Lung (tissue), 12 donors: ENCODE results near the gene ROR1. TPM values are rescaled to one million over a fixed set of nuclear protein-coding genes. Genes with fewer than 3 reads are reported as not detected.

Source experiments
- ATAC-seq: fragments of 200-7000 bp; cut with Tn5 transposase; one replicate; pipeline ENCODE4 v1.9.1; 2020; ENCODE audit warnings: moderate number of reproducible peaks; ENCODE audit not compliant: insufficient read depth, low FRiP score
- DNase-seq, 3 donors: peaks; one replicate each; pipeline ENCODE4 v3.0.0-alpha.2; 2013 to 2017
- H3K27ac ChIP-seq, 2 donors: one replicate each; pipeline ENCODE4 v1.5.1; 2013; ENCODE audit warnings: mild to moderate bottlenecking in 2 of 2, moderate library complexity in 2 of 2, control low read depth in 1 of 2, inconsistent platforms in 1 of 2, low read depth in 1 of 2, low read length in 1 of 2
- H3K27me3 ChIP-seq, 3 donors: one replicate each; pipeline ENCODE4 v1.5.1; 2013; ENCODE audit warnings: low read length in 2 of 3; ENCODE audit not compliant: control insufficient read depth in 3 of 3, insufficient read depth in 3 of 3
- H3K36me3 ChIP-seq, 4 donors: one replicate each; pipeline ENCODE4 v1.5.1; 2013; ENCODE audit warnings: low read length in 4 of 4, mild to moderate bottlenecking in 1 of 4, moderate library complexity in 1 of 4; ENCODE audit not compliant: control insufficient read depth in 4 of 4, insufficient read depth in 4 of 4
- H3K4me1 ChIP-seq, 5 donors: one replicate each; pipeline ENCODE4 v1.5.1; 2013; ENCODE audit warnings: low read length in 5 of 5, mild to moderate bottlenecking in 2 of 5, moderate library complexity in 1 of 5; ENCODE audit not compliant: control insufficient read depth in 5 of 5, insufficient read depth in 5 of 5
- H3K4me3 ChIP-seq: one replicate; pipeline ENCODE4 v1.5.1; 2013; ENCODE audit warnings: mild to moderate bottlenecking, control low read depth, moderate library complexity
- H3K9ac ChIP-seq, 2 donors: one replicate each; pipeline ENCODE4 v1.5.1; 2013; ENCODE audit warnings: low read length in 2 of 2, control low read depth in 1 of 2; ENCODE audit not compliant: insufficient read depth in 1 of 2
- H3K9me3 ChIP-seq, 4 donors: one replicate each; pipeline ENCODE4 v1.5.1; 2013; ENCODE audit warnings: low read length in 3 of 4, mild to moderate bottlenecking in 1 of 4, moderate library complexity in 1 of 4; ENCODE audit not compliant: control insufficient read depth in 4 of 4, insufficient read depth in 3 of 4
- WGBS, 2 donors: extraction: QIAGEN DNeasy Blood & Tissue Kit; methylation state at CpG; one replicate each; pipeline ENCODE4 v1.1.7; 2013; 5-methylcytosine and 5-hydroxymethylcytosine counted together
- polyA plus RNA-seq, 2 donors: library from polyadenylated mRNA; stranded (reverse); fragments of 200-250 nt; gene quantifications; one replicate each; pipeline ENCODE4 v1.2.1, GENCODE V29; 2013
- total RNA-seq, 2 donors: library from RNA; depleted of rRNA in 1 of 2; stranded (reverse); fragments of >200 nt in 1 of 2; gene quantifications; one replicate each; pipeline ENCODE4 v1.2.1, GENCODE V29; 2014 to 2021
- TF ChIP-seq, protein P1 (sequence below): IDR thresholded peaks from 2 replicates; pipeline ENCODE4 v1.5.1; 2012; ENCODE audit warnings: mild to moderate bottlenecking; ENCODE audit errors: control extremely low read depth, extremely low read depth
- donor health status: control.
- donor health status: control.
- donor health status: Bipolar disorder and iron deficiency.
- donor health status: healthy.
- donor health status: DM: yes; HTN: yes; CAD: no.

ROR1 gene
- total and polyA plus RNA-seq, 4 donors, result 2.9 to 47.0 (median 14.0) TPM

- ATAC-seq (no peak), DNase-seq (peak in 1 of 3 donors; percentile 55)
- no peaks in the 10 kb centered on the region for H3K27me3 ChIP-seq
- no peak overlapping the region for H3K27ac ChIP-seq
- H3K4me1 ChIP-seq, result peaks cover 3 to 26% (median 10%) of the 10 kb centered on the region in 5 donors
- H3K36me3 ChIP-seq, result peaks cover 0 to 2% (median 0%) of the 10 kb centered on the region in 4 donors
- H3K9ac ChIP-seq, result no peak overlapping the region
- no peaks in the 10 kb centered on the region for H3K9me3 ChIP-seq
- TF ChIP-seq, protein P1, sequence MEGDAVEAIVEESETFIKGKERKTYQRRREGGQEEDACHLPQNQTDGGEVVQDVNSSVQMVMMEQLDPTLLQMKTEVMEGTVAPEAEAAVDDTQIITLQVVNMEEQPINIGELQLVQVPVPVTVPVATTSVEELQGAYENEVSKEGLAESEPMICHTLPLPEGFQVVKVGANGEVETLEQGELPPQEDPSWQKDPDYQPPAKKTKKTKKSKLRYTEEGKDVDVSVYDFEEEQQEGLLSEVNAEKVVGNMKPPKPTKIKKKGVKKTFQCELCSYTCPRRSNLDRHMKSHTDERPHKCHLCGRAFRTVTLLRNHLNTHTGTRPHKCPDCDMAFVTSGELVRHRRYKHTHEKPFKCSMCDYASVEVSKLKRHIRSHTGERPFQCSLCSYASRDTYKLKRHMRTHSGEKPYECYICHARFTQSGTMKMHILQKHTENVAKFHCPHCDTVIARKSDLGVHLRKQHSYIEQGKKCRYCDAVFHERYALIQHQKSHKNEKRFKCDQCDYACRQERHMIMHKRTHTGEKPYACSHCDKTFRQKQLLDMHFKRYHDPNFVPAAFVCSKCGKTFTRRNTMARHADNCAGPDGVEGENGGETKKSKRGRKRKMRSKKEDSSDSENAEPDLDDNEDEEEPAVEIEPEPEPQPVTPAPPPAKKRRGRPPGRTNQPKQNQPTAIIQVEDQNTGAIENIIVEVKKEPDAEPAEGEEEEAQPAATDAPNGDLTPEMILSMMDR, result no peak
- H3K4me3 ChIP-seq, result no peak overlapping the region
- 78 to 85% methylated on average over 6 of the region's 6 CpGs for WGBS, 2 donors
These were observed 87.4 kb downstream of the ROR1 start for GRCh38 chr1:63861052-63861691.

DNA sequence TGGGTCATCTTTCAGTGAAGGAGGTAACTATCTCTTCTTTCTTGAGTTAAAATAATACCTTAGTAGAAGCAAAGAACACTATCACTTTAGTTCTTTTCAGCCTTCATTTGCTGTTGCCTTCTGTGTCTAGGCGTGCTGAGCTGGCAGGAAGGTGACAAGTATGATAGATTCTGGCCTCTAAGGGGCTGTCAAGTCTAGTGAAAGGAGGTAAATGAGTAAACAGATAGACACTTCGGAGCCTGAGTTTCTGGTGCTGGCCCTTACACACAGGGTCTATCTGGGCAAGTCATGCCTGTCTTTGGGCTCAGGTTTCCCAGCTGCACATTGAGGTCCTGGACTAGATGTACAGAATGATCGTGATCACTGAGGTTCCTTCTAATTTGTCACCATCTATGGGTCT, 89.3 kb downstream of the ROR1 start:
- WGBS, 2 donors, result 80 to 85% methylated on average over 3 of the region's 3 CpGs
- no peak overlapping the region for H3K27ac ChIP-seq
- H3K4me3 ChIP-seq, result no peak overlapping the region
- TF ChIP-seq, protein P1, result no peak
- H3K9ac ChIP-seq, result no peak overlapping the region
- H3K9me3 ChIP-seq, result no peaks in the 10 kb centered on the region
- no peaks in the 10 kb centered on the region for H3K36me3 ChIP-seq
- no peak for ATAC-seq
- peaks cover 3 to 37% (median 19%) of the 10 kb centered on the region in 5 donors for H3K4me1 ChIP-seq
- no peak for DNase-seq
- H3K27me3 ChIP-seq, result no peaks in the 10 kb centered on the region

DNA sequence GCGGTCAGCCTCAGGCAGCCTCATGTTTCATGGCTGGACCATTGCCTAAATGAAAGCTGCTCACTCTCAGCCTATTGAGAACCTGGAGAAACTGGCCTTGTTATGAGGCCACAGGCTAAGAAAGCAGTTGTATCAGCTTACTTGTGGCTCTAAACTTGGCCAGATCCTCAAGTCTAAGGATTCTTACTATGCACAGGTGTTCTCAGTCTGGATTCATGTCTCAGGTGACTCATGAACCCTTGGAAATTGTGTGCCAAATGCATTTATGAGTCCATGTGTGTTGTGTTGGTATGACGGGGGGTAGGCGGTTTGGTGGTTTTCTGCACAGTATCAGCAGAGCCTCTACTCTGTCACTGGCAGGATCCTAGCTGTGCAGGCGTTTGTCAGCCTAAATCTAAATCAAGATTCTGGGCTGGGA, 90.4 kb downstream of the ROR1 start:
- DNase-seq (peak in 1 of 3 donors; percentile 55), ATAC-seq (no peak)
- no peak overlapping the region for H3K9ac ChIP-seq
- H3K27ac ChIP-seq, result no peak overlapping the region
- TF ChIP-seq, protein P1, result no peak
- 86 to 89% methylated on average over 4 of the region's 4 CpGs for WGBS, 2 donors
- peaks cover 3 to 41% (median 23%) of the 10 kb centered on the region in 5 donors for H3K4me1 ChIP-seq
- H3K27me3 ChIP-seq, result no peaks in the 10 kb centered on the region
- H3K9me3 ChIP-seq, result no peaks in the 10 kb centered on the region
- no peaks in the 10 kb centered on the region for H3K36me3 ChIP-seq
- no peak overlapping the region for H3K4me3 ChIP-seq
